CD4-positive, alpha-beta T cell treated with Interleukin-15 for 1 hour (primary cell): Measurements from ENCODE around the gene STAU1.
"Not testable (repeated sequence)": the region's sequence is repeated elsewhere in the genome, so short reads cannot be mapped to it uniquely, and the experiment has no call there.

Source experiments
- DNase-seq: peaks from one replicate; pipeline ENCODE4 v3.0.0-alpha.2; 2020

The STAU1 gene

GRCh38 chr20:49112596-49113274 is 75.4 kb downstream of the STAU1 start:
- DNase-seq: no peak

- DNase-seq: no peak
These were observed 77.1 kb downstream of the STAU1 start for GRCh38 chr20:49110767-49111694.

- no peak for DNase-seq
These were observed 81.8 kb downstream of the STAU1 start for GRCh38 chr20:49106328-49106727.

GRCh38 chr20:49104979-49105547 is 83.1 kb downstream of the STAU1 start:
- not testable (repeated sequence) for DNase-seq

GRCh38 chr20:49104365-49104648 is 83.8 kb downstream of the STAU1 start:
- no peak for DNase-seq

GRCh38 chr20:49103647-49104364 is 84.3 kb downstream of the STAU1 start:
- DNase-seq: no peak

- no peak for DNase-seq
These were observed 85.1 kb downstream of the STAU1 start for GRCh38 chr20:49103019-49103418.

GRCh38 chr20:49100972-49101371 is 87.2 kb downstream of the STAU1 start:
- no peak for DNase-seq

- DNase-seq: not testable (repeated sequence)
These were observed 87.8 kb downstream of the STAU1 start for GRCh38 chr20:49100292-49100691.

- no peak for DNase-seq
These were observed 89.1 kb downstream of the STAU1 start for GRCh38 chr20:49099011-49099410.

- DNase-seq: no peak
These were observed 90.0 kb downstream of the STAU1 start for GRCh38 chr20:49098136-49098535.

GRCh38 chr20:49097159-49097558 is 91.0 kb downstream of the STAU1 start:
- DNase-seq: no peak

- DNase-seq: no peak
These were observed 91.9 kb downstream of the STAU1 start for GRCh38 chr20:49096203-49096730.

GRCh38 chr20:49091762-49092161 is 96.4 kb downstream of the STAU1 start:
- no peak for DNase-seq

GRCh38 chr20:49091104-49091503 is 97.0 kb downstream of the STAU1 start:
- DNase-seq: no peak

GRCh38 chr20:49082295-49082694 is 105.8 kb downstream of the STAU1 start:
- DNase-seq: not testable (repeated sequence)

- DNase-seq: no peak
These were observed 109.8 kb downstream of the STAU1 start for GRCh38 chr20:49078310-49078709.

- DNase-seq: no peak
These were observed 113.6 kb downstream of the STAU1 start for GRCh38 chr20:49074521-49074920.
